A549 (cell line): ENCODE results near the gene C16orf78. TPM values are rescaled to one million over a fixed set of nuclear protein-coding genes. Genes with fewer than 3 reads are reported as not detected.

Source experiments
- ATAC-seq, 2 experiments: fragments of 200-7000 bp in 1 of 2; fragments of >200 bp in 1 of 2; cut with Nextera tagmentation in 1 of 2; cut with Tn5 transposase in 1 of 2; 3 replicates each; pipeline versions ENCODE4 v1.8.0 to v1.9.1; 2018 to 2020; ENCODE audit warnings: mild to moderate bottlenecking in 1 of 2, moderate library complexity in 1 of 2
- CTCF ChIA-PET: fragments of 300-600 bp; sonication (Branson Sonifier 250); formaldehyde crosslinking; extraction: SDS; loops from one replicate; lab custom pipeline; 2021; ENCODE audit warnings: antibody characterized with exemption, inconsistent platforms; lab: Yijun Ruan, JAX
- POLR2A ChIA-PET: fragments of 350-600 bp; formaldehyde crosslinking; extraction: SDS; loops from one replicate; lab custom pipeline; 2021; ENCODE audit warnings: antibody characterized with exemption, inconsistent platforms; lab: Yijun Ruan, JAX
- DNase-seq, 2 experiments: peaks; one replicate each; pipeline versions ENCODE4 v3.0.0 to v3.0.0-alpha.2; 2011 to 2016; ENCODE audit warnings: low read depth in 1 of 2, low spot score in 1 of 2
- FAIRE-seq: peaks from 2 replicates; lab custom pipeline; 2011; peaks lifted over from hg19 to GRCh38; lab: Jason Lieb, UNC
- H3K27ac ChIP-seq, 2 experiments: fragments of >200 bp; sonication (Bioruptor Twin); formaldehyde crosslinking; 3 replicates each; pipeline ENCODE4 v1.5.1; 2016 to 2017
- H3K4me1 ChIP-seq: fragments of >200 bp; sonication (Bioruptor Twin); formaldehyde crosslinking; 3 replicates; pipeline ENCODE4 v1.6.1; 2016
- H3K4me2 ChIP-seq: fragments of >200 bp; sonication (Bioruptor Twin); formaldehyde crosslinking; 3 replicates; pipeline ENCODE4 v1.6.1; 2016
- H3K4me3 ChIP-seq: fragments of >200 bp; sonication (Bioruptor Twin); formaldehyde crosslinking; 3 replicates; pipeline ENCODE4 v1.5.1; 2016
- H3K9me3 ChIP-seq: fragments of >200 bp; sonication (Bioruptor Twin); formaldehyde crosslinking; 3 replicates; pipeline ENCODE4 v1.6.1; 2016
- CBX2 ChIP-seq: fragments of 200-600 bp; sonication (generic); IDR thresholded peaks from 2 replicates; pipeline ENCODE4 v1.6.1; 2016; ENCODE audit warnings: low read depth, mild to moderate bottlenecking, borderline replicate concordance
- CBX8 ChIP-seq: fragments of 200-600 bp; sonication (generic); IDR thresholded peaks from 2 replicates; pipeline ENCODE4 v1.6.1; 2016
- ELK1 ChIP-seq: fragments of 150-350 bp; IDR thresholded peaks from 2 replicates; pipeline ENCODE4 v1.6.1; 2014; ENCODE audit warnings: low read depth, mild to moderate bottlenecking, low read length
- ESRRA ChIP-seq: fragments of 150-350 bp; IDR thresholded peaks from 2 replicates; pipeline ENCODE4 v1.6.1; 2014; ENCODE audit warnings: mild to moderate bottlenecking, low read length, borderline replicate concordance
- GATA3 ChIP-seq: IDR thresholded peaks from 2 replicates; pipeline ENCODE4 v1.6.1; 2012; ENCODE audit warnings: borderline replicate concordance
- HEYL ChIP-seq: fragments of 250-450 bp; sonication (Bioruptor Pico); IDR thresholded peaks from 2 replicates; pipeline ENCODE4 v1.8.0; 2021; ENCODE audit warnings: mild to moderate bottlenecking, moderate library complexity
- HOXA7 ChIP-seq: fragments of 250-450 bp; sonication (Bioruptor Pico); IDR thresholded peaks from 2 replicates; pipeline ENCODE4 v1.5.0; 2020; ENCODE audit warnings: mild to moderate bottlenecking, moderate library complexity
- HOXB13 ChIP-seq: fragments of 250-450 bp; sonication (Bioruptor Pico); IDR thresholded peaks from 2 replicates; pipeline ENCODE4 v1.5.0; 2020; ENCODE audit warnings: low read depth, mild to moderate bottlenecking, moderate library complexity
- JUN ChIP-seq, 2 experiments: fragments of >200 bp; sonication (Bioruptor Twin); formaldehyde crosslinking; IDR thresholded peaks; 2 replicates in 1 of 2; 3 replicates in 1 of 2; pipeline ENCODE4 v1.6.1; 2016 to 2017
- MAX ChIP-seq: IDR thresholded peaks from 2 replicates; pipeline ENCODE4 v1.6.1; 2012
- NPAS2 ChIP-seq: fragments of 250-450 bp; sonication (Bioruptor Pico); IDR thresholded peaks from 2 replicates; pipeline ENCODE4 v1.8.0; 2022; ENCODE audit warnings: mild to moderate bottlenecking, moderate library complexity, borderline replicate concordance
- PBX3 ChIP-seq: IDR thresholded peaks from 2 replicates; pipeline ENCODE4 v1.6.1; 2012
- PHF8 ChIP-seq: fragments of 200-600 bp; sonication (generic); IDR thresholded peaks from 2 replicates; pipeline ENCODE4 v1.6.1; 2016; ENCODE audit warnings: low read depth, mild to moderate bottlenecking, antibody characterized with exemption, moderate library complexity, borderline replicate concordance
- POLR2A ChIP-seq: IDR thresholded peaks from 2 replicates; pipeline ENCODE4 v1.6.1; 2012; ENCODE audit warnings: mild to moderate bottlenecking, low read length
- RAD21 ChIP-seq, 2 experiments: fragments of >200 bp in 1 of 2; sonication (Bioruptor Twin) in 1 of 2; formaldehyde crosslinking in 1 of 2; IDR thresholded peaks in 1 of 2; conservative IDR thresholded peaks in 1 of 2; 2 replicates in 1 of 2; 3 replicates in 1 of 2; pipeline ENCODE4 v1.6.1; 2012 to 2018; ENCODE audit warnings: inconsistent platforms in 1 of 2
- RFX5 ChIP-seq: fragments of 450-650 bp; IDR thresholded peaks from 2 replicates; pipeline ENCODE4 v1.7.1; 2014; ENCODE audit warnings: antibody characterized with exemption, mild to moderate bottlenecking, moderate library complexity
- ZFP36 ChIP-seq: fragments of 450-650 bp; IDR thresholded peaks from 2 replicates; pipeline ENCODE4 v1.6.1; 2014; ENCODE audit warnings: borderline replicate concordance; ENCODE audit not compliant: partially characterized antibody
- WGBS: methylation state at CpG from one replicate; pipeline ENCODE4 v1.1.6; 2017; ENCODE audit errors: missing lambda C conversion rate; 5-methylcytosine and 5-hydroxymethylcytosine counted together
- polyA plus RNA-seq, 4 experiments: library from polyadenylated mRNA; depleted of rRNA in 3 of 4; stranded (reverse); fragments of >200 nt; fragmentation: RNase III in 1 of 4; extraction: RNeasy Plus Mini Kit Qiagen cat#74134 plus additional on column Dnase treatment in 1 of 4; gene quantifications; 2 replicates in 3 of 4; 3 replicates in 1 of 4; pipeline ENCODE4 v1.2.3, GENCODE V29; 2011 to 2017

C16orf78 gene
- polyA plus RNA-seq, 2 of the 4 experiments (the other 2 are of a cell fraction): not detected

GRCh38 chr16:49443576-49443975, 70.0 kb downstream of the C16orf78 start:
- ChIA-PET POLR2A (no interaction called here), CTCF (interaction anchor here (2.0 kb wide), 1 partner anchor 36 kb away, joined by 5 read pairs; no protein-coding TSS in a partner anchor)
- Histone ChIP-seq H3K27ac (no peak overlapping the region), H3K4me1 (no peaks in the 10 kb centered on the region), H3K9me3 (no peaks in the 10 kb centered on the region; the same call in 2 of the 3 replicates), H3K4me2 (no peak overlapping the region), H3K4me3 (no peak overlapping the region)
- 16% methylated on average over 9 of the region's 9 CpGs for WGBS
- no peak for TF ChIP-seq ZFP36
- no peak for TF ChIP-seq HOXB13
- no peak for TF ChIP-seq RAD21 (conservative IDR thresholded peaks at IDR 0.05 in 1 of 2, IDR thresholded peaks at IDR 0.05 in 1 of 2)
- TF ChIP-seq NPAS2: no peak
- TF ChIP-seq PHF8: no peak
- no peak for TF ChIP-seq JUN (IDR thresholded peaks at IDR 0.05)
- no peak for TF ChIP-seq PBX3
- no peak for TF ChIP-seq RFX5
- TF ChIP-seq GATA3: no peak
- no peak for TF ChIP-seq MAX
- DNase-seq (no peak), FAIRE-seq (no peak), ATAC-seq (no peak)

- FAIRE-seq (no peak), DNase-seq (no peak), ATAC-seq (no peak)
- Histone ChIP-seq H3K4me1 (no peaks in the 10 kb centered on the region), H3K9me3 (no peaks in the 10 kb centered on the region), H3K4me3 (no peak overlapping the region), H3K4me2 (no peak overlapping the region), H3K27ac (no peak overlapping the region)
- ChIA-PET POLR2A (no interaction called here), CTCF (no interaction called here)
- TF ChIP-seq ESRRA (no peak), ELK1 (no peak), HEYL (CRISPR knock-in tag) (no peak), POLR2A (no peak), CBX2 (no peak), CBX8 (no peak), HOXA7 (no peak), HOXB13 (no peak)
- WGBS: 2% methylated on average over 2 of the region's 2 CpGs
These were observed 73.2 kb downstream of the C16orf78 start for GRCh38 chr16:49446805-49447204.

Other genes starting within 250 kb of the C16orf78 start
- gene CBLN1, start 92.0 kb upstream of the C16orf78 start, polyA plus RNA-seq (2011; rRNA removed): not detected in 2 replicates
- 0.04 to 0.20 TPM (median 0.05 TPM) in 3 replicates for gene CBLN1, start 92.0 kb upstream of the C16orf78 start, polyA plus RNA-seq (2017; fragmentation: RNase III; extraction: RNeasy Plus Mini Kit Qiagen cat#74134 plus additional on column Dnase treatment)